PC-3 (cell line): ENCODE results near the gene ZCWPW1.

ENCODE experiments used
- CTCF ChIP-seq: fragments of 300-600 bp; sonication (generic); conservative IDR thresholded peaks from 2 replicates; pipeline ENCODE4 v1.5.1; 2017; ENCODE audit warnings: antibody characterized with exemption, low read depth, mild to moderate bottlenecking, low read length
- EZH2 ChIP-seq: fragments of 300-600 bp; sonication (generic); IDR thresholded peaks from one replicate; pipeline ENCODE4 v1.6.1; 2017; ENCODE audit warnings: antibody characterized with exemption, mild to moderate bottlenecking, low read length; ENCODE audit not compliant: unreplicated experiment

- TF ChIP-seq CTCF, result no peak
- no peak for TF ChIP-seq EZH2
Measured at GRCh38 chr7:100472854-100473499, 44.5 kb upstream of the ZCWPW1 start.
